Kidney glomerular epithelial cell (primary cell): ENCODE measurements around the gene SRGAP3.

ENCODE experiments used
- DNase-seq: peaks from one replicate; lab custom pipeline; 2025; lab: John Stamatoyannopoulos, UW

SRGAP3 gene

DNA sequence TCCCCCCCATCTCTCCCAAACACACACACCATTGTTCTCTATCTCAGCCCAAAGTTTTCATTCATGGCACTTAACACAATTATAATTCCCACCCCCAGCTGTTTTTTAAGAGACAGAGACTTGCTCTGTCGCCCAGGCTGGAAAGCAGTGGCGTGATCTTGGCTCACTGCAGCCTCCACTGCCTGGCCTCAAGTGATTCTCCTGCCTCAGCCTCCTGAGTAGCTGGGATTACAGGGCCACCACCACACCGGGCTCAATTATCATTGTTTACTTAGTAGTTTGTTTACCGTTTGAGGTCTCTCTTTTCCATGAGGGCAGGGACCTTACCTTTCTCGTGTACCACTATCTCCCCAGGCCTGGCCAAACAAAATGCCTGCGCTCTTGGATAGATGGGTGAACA is 206.4 kb downstream of the SRGAP3 start:
- DNase-seq, result no peak

DNA sequence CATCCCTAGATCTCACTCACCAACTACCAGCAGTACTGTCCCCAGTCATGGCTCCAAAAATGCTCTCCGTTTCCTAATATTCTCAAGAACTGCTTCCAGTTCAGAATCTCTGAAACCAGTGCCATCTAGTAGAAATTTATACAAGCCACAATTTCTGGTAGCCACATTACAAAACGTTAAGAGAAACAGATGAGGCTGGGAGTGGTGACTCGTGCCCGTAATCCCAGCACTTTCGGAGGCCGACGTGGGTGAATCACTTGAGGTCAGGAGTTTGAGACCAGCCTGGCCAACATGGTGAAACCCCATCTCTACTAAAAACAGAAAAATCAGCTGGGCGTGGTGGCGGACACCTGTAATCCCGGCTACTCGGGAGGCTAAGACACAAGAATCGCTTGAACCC is 207.8 kb downstream of the SRGAP3 start:
- no peak for DNase-seq

DNA sequence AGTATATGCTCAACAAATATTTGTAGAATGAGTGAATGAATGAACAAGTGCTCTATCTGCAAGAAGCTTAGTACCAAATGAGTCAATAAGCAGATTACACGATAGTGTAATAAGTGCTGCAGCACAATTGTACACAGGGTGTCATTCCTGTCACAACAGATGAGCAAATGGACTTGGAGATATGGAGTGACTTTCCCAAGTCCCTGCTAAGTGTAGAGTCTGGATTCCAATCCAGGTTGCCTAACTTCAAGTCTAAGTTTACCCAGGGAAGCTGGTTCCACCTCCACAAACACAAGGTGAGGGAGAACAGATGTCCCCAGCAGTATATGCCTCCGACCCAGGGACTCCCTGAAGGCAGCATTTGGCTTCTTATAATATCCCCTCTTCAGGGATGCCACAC is 208.4 kb downstream of the SRGAP3 start:
- DNase-seq, result no peak

DNA sequence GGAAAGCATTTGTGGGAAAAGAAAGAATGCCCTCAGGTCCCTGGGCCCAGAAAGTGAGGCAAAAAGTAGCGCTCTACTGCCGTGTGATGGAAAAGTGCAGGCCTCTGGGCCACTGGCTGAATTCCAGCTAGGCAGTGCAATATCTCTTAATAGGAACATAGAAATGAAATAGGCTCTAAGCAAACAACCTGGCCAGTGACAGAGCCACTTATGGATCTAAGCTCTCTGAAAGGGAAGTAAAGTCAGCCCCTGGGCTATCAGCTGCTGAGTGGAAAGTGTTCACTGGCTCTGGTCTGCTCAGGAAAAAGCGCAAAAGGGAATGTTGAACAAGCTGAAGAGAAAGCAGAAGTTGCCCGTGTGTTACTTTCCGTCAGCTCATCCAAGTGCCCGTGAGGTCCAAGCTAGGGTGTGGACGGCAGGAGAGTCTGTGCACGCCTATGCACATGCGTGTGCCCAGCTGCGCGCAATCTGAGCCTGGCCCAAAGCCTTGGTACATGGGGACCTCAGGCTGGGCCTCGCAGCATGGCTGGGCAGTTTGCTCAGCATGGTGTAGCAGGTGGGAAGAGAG is 212.2 kb downstream of the SRGAP3 start:
- no peak for DNase-seq

DNA sequence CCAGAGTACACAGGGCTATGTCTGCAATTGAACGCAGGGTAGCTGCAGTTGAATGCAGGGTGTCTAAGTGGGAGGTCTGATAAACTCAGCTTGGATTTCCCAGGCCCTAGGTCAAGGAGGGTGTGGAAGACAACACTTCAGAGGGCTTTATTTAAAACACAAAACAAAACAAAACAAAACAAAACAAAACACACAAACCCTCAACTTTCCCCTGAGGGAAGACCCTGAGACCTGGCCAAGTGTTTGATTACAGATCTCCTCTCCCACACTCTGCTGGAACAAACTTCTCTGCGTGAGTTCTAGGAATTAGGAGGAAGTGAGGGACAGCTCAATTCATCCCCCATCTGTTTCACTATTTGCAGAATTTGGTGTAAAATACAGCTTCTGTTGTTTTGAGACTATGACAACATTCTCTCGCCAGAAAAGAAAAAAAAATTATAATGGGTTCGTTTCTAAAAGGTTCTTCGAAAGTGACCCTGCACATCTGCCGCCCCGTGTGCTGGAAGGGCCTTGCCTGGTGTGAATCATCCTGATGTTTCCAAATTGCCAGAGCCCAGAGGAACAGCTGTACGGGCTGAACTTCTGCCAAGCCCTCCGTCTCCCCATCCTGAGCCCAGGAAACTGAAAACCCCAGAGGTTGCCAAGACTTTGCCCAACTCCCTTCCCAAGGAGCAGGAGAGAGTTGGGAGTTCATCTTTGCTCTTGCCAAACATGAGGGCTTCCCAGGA is 212.9 kb downstream of the SRGAP3 start:
- no peak for DNase-seq

DNA sequence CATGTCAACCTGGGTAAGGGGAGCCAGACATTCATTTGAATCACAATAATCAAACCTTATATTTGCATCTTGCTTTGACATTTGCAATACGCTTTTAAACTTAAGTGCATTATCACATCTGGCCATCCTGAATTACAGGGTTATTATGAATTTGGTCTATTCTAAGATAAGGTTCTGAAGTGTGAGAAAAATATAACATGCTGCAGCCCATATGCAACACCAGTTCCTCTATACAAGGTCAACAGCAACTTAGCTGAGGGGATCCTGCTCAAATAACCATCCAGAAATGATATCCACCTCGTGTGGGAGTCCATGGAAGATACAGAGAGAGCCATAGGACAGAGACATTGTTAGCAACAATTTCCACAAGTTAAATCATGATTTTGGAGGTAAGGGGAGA is 213.5 kb downstream of the SRGAP3 start:
- DNase-seq, result no peak

DNA sequence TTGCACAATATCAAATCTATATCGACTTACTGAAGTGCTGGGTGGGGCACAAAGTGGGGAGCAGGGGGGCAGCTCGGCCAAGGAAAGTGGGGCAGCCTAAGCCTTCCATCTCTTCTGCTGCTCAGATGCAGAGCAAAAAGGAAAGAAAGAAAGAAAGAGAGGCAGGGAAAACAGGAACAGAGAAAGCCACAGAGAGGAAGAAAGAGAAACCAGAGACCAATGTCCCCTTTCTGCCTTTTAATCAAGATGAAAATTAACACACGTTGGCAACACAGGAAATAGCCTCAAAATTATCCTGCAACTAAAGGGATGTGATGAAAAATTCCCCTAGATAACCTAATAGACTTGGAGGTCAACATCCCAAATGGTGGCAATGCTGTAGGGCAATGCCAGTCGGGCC is 214.0 kb downstream of the SRGAP3 start:
- no peak for DNase-seq

DNA sequence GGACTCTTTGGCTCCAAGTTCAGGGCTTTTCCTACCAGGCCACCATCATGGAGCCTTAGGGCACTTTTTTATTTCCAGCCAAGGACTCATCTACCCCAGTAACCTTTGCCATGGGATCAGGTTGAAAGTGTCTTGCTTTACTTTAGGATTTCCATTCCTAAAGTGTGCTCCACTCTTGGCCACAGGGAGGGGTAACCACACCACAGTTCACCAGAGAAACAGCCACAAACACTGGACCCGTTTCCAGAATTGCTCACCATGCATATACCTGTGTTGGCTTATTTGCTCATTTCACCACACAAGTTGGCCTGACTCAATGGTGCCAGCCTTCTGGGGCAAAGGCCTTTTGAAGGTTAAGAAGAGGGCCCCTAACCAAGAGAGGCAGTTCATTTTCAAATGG is 215.6 kb downstream of the SRGAP3 start:
- DNase-seq, result no peak

DNA sequence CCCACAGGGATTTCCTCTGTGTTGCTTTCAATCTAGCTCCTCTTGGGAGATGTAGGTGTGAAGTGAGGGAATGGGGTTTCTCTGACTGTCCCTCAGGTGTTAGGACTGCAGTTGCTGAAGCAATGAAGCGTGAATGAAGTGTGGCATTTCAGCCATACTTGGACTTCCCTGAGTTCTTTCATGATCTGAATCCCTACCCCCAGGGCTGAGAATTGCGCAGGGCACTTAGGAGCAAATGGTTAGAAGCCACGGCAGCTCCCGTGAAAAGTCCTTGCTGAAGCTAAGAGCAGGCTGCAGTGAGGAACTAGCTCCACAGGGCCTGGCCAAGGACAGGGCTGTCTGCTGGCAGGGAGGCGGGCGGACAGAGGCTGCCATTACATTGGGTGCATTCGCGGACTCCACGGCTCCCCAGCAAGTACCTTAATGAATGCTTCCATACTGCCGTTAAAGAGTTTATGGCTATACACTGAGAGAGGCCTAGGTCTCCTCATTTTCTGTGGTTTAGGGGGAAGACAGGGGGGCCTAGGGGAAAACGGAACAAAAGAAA is 217.1 kb downstream of the SRGAP3 start:
- DNase-seq, result no peak

DNA sequence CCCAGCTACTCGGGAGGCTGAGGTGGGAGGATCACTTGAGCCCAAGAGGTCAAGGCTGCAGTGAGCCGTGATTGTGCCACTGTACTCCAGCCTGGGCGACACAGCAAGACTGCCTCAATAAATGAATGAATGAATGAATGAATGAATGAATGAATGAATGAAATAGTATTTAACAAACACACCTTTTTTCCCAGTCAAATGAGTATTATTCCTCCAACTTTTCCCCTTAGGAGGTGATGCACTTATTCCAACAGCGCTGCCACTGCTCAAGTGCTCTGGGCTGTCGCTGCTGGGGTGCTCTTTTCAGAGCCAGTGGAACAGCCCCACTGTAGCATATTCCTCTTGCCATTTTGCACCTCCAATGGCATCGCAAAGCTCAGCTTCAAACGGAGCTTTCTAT is 219.4 kb downstream of the SRGAP3 start:
- no peak for DNase-seq

DNA sequence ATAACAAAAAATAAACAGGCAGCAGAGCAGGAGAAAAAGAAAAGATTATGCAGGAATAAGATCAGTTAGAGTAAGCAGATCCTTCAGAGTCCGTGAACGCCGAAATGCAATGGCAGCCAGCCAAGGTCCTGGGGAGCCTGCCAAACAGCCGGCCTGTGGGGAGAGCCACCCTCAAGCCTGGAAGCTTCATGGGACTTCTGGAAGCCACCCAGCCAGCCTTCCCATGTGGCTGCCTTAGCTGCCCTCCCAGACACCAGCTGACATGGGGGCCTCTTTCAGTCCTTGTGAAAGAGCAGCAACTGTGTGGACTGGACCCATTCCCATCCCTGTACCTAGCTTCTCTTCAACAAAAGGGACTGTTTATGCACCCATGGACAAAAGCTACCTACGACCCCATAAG is 221.3 kb downstream of the SRGAP3 start:
- no peak for DNase-seq

DNA sequence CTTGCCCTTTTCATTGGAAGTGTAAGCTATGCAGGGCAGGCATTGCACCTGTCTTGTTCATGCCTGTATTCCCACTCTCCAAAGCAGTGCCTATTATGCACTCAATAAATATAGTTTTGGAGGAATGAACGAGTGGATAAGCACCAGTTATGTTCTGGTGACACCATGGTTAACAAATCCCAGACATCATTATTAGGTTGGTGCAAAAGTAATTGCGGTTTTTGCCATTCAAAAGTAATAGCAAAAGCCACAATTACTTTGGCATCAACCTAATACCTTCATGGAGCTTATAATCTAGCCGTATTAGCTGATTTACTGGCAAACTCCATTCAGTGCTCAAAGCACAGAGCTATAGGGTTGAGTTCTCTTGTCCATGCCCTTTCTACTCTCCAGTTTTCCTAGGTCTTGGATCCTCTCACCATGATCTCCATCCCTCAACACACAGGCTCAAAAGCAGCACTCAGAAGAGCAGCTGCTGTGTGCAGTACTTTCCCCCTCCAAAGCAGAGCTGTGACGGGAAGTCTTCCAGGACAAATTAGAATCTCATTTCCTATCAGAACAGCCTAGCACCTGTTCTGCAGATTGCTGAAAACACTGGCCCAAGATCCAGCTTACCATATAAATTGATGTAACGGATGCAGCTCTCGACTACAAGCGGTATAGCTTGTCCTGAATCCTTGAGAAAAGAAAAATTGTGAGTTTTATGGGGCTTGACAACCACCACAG is 223.0 kb downstream of the SRGAP3 start:
- DNase-seq, result no peak

DNA sequence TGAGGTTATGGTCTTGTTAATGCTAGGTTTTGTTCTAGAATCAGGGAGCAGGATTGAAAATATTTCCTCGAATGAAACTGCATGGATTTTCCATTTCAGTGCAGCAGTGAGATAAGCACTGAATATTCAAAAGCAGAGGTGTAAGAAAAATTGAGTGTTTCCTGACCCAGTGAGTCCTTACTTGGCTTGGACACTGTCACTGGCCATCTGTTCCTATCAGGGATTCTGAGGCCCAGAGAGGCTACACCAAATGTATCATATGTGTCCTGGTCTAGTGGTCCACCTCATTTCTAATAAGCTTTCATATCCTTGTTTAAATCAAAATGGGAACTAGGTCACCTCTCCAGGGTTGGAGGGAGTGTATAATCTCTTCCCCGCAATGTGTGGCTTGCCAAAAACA is 225.1 kb downstream of the SRGAP3 start:
- no peak for DNase-seq

DNA sequence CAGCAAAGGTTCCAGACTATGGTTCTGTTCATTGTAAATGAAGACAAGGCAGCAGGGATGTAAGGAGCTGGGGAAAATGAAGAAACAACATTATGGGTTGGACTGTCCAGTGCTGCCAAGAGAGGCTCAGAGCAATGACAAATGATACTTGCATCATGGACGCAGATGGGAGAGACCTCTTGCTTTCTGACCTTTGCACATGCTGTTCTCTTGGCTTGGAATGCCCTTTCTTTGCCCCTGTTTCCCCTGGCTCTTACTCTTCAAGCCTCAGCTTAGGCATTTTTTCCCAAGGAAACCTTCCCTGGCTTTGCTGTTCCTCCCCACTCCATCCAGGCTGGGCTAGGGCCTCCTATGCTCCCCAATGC is 226.2 kb downstream of the SRGAP3 start:
- DNase-seq, result no peak

DNA sequence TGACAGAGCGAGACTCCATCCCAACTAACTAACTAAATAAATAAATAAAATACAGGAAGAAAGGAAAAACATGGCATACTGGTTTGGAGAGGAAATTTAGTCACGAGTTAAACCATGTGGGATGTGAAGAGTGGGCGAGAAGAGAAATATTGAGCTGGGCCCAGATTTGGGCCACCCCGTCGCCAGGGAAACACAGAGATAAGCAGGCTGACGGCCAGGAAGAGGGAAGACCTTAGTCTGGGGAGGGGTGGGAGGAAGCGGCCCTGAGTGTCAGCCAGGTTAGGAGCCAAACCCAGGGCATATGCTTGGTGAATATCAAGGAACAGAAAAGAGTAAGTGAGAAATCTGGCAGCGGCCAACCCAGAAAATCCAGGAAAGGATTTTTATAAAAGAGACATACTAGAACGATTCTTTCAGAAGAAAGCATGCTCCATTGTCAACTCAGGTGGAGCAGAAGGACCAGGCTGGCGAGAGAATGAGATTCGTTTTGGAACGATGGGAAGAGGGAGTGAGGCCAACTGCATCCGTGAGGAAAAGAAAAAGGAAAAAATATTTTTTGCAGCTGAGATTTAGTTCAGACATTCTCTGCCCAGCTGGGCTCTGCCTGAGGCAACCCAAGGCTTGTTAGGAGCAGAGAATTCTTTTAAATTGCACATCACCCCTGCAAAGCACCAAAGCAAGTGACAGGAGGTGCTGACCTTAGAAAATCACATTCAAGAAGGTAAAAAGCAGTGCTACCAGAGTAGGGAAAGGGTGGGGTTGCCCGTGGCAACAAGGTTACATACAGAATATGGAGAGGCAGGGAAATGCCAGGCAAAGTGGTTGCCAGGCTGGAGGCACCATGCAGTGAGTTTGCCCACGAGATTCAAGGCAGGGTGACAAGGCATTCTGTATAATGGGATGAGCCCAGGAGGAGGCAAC is 226.9 kb downstream of the SRGAP3 start:
- no peak for DNase-seq

DNA sequence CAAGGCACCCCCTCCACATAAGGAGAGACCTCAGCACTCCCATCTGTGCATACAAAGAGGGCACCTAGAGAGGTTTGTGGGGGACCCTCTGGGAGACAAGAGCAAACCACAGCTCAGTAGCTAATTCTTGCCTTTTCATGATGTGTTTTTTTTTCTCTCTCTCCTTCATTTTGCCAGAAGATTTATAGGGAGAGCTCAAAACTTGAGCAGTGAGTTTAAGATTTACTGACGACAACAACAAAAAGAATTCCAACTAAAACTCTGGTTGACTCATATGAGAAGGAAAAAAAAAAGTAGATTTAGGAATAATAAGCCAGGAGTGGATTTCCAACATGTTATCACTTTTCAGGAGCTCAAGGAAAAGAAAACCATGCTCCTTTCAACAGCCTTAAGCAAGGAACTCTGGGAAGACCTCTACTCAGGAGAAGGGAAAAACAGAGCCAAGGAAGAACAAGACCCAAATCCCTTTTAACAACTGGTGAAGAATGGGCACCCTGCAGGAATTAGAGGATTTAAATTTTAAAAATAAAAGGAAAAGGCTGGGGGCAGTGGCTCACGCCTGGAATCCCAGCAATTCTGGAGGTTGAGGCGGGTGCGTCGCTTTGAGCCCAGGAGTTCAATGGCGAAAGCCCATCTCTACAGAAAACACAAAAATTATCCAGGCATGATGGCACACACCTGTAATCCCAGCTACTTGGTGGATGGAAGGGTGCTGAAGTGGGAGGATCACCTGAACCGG is 228.0 kb downstream of the SRGAP3 start:
- DNase-seq, result no peak

DNA sequence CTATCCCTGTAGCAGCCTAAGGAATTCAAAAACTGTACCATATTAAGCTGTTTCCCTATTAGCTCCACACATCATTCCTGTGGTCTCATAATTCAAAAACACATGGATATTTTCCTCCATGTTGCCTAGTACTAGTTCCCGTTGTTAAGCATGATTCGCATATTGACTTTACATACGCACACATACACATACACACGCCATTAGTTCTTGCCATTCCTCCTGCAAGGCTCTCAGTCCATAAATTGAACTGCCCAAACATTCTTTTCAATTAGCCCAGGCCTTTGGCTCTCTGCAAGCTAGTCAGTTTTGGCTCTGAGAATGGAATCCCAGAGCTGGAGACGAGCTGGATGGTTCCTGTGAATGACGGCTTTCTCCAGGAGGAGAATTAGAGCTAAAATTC is 229.0 kb downstream of the SRGAP3 start:
- no peak for DNase-seq

DNA sequence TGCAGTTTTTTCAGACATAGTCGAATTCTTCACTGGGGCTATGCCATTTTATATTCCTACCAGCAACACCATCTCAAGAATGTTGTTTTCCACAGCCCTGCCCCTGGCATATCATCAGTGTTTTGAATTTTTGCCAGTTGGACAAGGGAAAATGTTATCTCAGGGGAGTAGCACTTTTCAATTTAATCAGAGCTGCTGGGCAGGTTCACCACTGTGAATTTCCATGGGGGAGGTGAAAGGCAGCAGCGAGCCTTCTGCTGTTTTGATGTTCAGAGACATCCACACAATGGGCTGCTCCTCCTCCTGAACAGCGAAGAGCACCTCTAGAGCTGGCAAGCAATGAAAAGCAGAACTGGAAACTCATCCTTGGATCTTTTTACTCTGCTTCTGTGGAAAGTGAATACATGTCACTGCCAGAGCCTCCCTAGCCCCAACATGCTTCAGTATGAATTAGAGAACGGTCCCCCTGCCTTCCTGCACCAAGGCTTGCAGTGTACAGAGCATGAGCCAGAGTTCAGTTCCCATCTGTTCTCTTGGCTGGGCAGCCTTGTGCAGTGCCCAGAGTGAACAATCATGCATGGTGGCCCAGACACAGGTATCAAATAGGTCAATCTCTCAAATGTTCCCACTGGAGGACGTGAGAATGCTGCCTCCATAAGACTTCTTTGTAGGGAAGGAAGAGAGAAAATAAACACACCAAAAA is 230.0 kb downstream of the SRGAP3 start:
- no peak for DNase-seq

DNA sequence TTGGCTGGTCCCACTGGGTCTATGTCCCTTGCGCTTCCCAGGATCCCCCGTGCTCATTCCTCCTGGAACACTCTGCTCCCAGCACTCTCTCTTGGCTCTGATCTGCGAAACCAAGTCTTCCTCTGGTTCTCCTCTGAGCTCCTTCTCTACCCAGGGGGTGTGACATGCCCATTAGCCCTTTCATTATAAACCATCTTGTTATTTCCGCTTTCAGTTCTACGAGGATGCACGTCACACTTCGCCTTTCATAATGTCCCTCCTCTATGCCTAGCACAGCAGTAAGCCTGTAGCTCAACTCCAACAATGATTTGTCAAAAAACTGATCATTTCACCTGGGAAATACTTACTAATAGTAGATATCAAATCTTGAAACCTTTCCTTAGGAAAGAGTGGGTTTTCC is 234.2 kb downstream of the SRGAP3 start:
- no peak for DNase-seq

DNA sequence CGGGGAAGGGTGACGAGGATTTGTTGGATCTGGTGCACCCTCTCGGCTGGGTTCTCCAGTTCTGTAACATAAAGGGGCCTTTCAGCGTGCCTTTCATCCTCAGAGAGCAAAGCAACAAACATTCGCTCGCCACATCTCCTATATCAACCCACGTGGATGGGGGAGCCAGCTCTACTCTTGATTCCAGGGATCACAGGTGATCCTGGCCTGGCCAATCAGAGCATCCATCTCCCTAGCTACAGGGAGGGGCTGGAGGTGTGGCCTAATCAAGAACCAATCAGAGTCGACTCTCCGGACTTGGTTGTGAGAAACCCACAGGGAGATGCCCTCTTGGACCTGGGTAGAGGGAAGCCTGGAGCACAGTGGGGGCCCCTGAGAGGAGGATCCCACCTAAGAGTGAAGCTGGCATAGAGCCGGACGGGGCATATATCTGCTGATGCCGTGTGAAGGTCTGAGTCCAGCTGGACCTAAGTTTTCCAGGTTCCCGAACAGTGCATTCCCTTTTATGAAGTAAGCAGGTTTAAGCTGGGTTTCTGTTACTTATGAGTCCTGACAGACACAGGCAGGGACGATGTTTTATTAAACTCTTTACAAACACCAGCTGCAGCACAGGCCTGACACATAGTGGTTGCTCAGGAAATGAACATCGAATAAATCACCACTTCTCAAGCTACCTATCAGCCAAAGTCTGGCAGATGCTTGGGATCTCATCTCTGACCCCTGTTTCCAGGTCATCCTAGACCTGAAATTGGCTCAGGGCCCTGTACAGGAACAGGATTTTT is 235.5 kb downstream of the SRGAP3 start:
- no peak for DNase-seq
